GM21529 (cell line): ENCODE results near the gene PPP3CA.

ENCODE experiments used
- ATAC-seq: cut with Tn5 transposase; IDR thresholded peaks from one replicate; pipeline ENCODE4 v1.9.1; 2021; ENCODE audit not compliant: unreplicated experiment

The PPP3CA gene

DNA sequence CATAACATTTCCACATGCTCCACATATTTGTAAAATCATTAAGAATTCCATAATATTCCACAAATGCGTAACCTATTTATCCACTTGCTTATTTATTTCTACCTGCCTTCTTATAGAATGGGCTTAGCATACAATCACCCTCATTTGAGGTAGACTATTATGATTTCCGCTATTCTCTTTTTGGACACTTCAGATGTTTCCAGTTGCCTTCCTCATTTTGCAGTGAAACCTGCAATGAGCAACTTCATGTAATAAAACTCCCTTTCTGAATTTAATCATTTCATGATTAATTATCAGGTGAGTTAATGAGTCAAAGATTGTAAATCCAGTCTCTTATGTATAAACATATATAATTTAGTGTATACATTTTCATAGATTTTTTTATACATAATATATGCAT lies 58.0 kb downstream of the PPP3CA start:
- no peak for ATAC-seq

DNA sequence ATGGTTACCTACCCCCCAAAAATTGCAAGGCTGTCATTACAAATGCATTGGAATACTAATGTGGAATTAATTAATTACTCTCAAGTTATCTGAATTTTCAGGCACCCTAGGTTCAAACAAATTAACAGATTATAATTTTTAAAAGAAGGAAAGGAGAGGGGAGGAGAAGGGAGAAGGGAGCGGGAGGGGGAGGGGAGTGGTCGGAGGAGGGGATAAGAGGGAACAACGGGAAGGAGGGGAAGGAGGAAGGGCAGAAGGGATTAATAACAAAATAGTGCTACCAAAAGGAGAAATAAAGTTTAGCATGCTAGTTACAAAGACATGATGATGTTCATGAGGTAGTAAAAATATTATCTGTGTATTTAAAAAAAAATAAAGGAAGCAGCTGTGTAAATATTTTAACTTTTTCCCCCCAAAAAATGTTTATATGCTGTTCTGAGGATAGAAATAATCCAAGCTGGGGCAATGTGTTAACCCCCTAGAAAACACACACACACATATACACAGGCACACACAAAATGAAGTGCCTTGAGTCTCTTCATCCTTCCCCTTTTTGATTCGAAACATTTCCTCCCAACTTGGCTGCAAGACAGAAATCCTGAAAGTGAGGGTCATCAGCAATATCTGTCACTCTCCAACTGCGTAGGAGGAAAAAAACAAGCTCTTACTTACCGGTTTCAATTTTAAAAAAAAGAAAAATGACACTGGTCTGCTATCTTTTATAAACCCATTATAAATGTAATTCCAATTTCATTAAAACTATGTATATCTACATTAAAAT lies 58.8 kb downstream of the PPP3CA start:
- ATAC-seq, result no peak

- no peak for ATAC-seq
Observed at GRCh38 chr4:101287324-101287723, 60.0 kb downstream of the PPP3CA start.

GRCh38 chr4:101286663-101287062 lies 60.7 kb downstream of the PPP3CA start:
- ATAC-seq, result no peak

GRCh38 chr4:101285985-101286384 lies 61.3 kb downstream of the PPP3CA start:
- ATAC-seq, result no peak

DNA sequence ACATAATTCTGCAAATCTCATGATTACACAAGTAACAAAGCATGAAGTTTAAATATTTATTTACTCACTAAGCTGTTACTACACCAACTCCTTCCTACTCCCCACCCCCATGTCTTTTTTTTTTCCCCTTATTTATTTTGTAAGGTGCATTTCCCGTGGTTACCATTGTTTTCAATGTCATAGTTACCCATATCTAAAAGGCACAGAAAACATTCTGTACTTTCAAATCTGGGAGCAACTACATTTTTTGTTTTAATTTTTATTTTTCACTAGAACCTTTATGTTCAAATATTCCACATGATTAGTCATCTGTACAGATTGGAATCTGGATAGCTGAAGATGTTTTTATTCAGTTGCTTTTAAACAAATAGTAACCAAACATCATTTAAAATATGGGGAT lies 62.8 kb downstream of the PPP3CA start:
- no peak for ATAC-seq

- no peak for ATAC-seq
Observed at GRCh38 chr4:101283434-101283833, 63.9 kb downstream of the PPP3CA start.

GRCh38 chr4:101282076-101282844 lies 65.1 kb downstream of the PPP3CA start:
- peak; percentile 45 for ATAC-seq

GRCh38 chr4:101280866-101281600 lies 66.3 kb downstream of the PPP3CA start:
- no peak for ATAC-seq

- ATAC-seq, result peak; percentile 72
Observed at GRCh38 chr4:101279377-101279871, 67.9 kb downstream of the PPP3CA start.

GRCh38 chr4:101277671-101278070 lies 69.7 kb downstream of the PPP3CA start:
- ATAC-seq, result no peak

GRCh38 chr4:101276661-101277060 lies 70.7 kb downstream of the PPP3CA start:
- no peak for ATAC-seq

DNA sequence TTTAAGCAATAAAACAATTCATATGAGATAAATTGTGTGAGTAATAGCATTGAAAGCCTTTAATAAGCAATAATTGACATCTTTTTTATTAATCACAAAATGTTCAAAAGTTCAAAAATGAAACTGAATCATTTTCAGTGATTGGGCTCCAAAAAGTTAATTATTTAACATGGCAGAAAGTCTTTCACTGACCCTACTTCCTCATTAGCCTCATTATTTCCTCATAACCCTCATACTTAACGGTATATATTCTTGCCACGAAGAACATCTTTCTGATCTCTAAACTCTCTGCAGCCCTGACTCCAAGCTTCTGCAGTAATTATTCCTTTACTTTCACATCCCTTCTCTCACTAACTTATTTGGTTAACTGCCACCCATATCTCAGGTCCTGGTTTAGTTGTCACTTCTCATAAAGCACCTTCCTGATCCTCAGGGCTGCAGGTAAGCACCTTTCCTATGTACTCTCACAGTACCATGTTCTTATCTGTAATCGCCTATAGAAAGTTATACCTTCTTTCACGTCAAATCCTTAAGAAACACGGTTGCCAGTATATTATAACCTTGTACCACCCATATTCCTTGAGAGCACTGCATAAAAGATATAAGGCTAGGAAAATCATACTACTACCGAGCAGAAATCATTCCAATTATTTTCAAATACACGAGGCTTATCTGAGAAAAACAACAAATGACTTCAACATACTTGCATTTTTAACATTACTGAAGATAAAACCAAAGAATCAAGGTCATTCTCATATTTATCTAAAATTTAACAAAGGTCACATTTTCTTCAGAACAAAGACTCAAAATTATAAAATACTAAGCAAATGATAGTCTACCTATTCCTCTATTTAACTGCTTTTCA lies 72.2 kb downstream of the PPP3CA start:
- peak; percentile 62 for ATAC-seq

- ATAC-seq, result no peak
Observed at GRCh38 chr4:101271516-101271915, 75.8 kb downstream of the PPP3CA start.

- no peak for ATAC-seq
Observed at GRCh38 chr4:101269682-101270081, 77.6 kb downstream of the PPP3CA start.

DNA sequence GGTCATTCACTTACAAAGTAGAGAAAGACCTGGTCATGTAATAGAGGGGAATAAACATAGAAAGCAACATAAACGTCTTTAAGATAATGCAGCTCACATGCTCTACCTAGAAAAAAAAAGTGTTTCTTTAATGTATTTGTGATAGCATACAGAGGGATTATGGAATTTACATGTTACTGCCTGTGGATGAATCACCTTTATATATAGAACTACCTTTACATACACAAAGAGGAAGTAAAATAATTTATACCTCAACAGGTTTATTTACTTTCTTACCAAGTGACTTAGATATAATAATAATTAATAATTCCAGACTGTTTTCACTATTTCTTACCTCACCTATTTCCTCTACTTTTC lies 81.5 kb downstream of the PPP3CA start:
- ATAC-seq, result no peak

DNA sequence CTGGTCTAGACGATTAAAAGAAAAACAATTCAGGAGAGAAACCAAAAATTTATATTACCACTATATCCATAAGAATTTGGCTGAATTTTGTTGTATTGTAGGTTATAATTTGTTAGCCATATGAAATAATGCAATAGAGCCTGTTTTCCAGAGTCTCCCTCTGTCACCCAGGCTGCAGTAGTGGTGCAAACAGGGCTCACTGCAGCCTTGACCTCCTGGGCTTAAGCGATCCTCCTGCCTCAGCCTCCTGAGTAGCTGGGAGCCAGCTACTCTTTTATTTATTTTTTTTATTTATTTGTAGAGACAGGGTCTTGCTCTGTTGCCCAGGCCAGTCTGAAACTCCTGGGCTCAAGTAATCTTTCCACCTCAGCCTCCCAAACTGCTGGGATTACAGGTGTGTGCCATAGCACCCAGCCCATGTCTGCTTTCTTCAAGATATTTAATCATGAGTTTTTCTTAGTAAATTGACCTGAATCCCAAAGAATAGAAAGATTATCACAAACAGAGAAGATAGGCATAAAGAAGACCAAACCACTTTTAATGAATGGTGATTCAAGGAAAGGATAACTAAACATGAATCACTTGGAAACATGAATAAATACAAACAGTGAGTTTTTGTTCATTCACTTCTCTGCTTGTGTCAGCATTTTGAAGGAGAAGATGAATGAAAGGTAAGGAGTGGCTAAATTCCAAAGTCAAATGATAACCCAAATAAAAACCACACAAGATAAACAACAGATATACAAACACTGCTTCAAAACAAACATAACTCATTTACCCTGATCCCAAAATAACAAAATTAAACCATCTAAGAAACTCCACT lies 82.1 kb downstream of the PPP3CA start:
- no peak for ATAC-seq

- no peak for ATAC-seq
Observed at GRCh38 chr4:101264512-101264911, 82.8 kb downstream of the PPP3CA start.

DNA sequence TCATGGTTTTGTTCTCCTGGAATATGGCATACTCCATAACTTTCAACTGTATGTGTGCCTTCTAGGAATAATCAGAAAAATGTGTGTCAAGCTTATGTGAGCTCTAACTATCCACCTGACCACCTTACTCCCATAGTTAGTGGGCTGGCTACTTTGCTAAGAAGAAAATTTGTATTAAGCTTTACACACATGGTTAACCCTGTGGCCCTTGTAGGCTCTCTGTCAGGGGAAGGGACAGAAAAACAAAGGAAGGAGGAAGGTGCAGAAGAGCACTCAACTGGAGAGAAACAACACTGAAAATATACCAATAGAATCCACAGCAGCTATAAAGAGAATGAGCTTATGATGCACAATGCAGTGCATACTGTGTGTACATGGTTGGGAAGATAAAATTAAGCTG lies 84.6 kb downstream of the PPP3CA start:
- peak; percentile 59 for ATAC-seq

DNA sequence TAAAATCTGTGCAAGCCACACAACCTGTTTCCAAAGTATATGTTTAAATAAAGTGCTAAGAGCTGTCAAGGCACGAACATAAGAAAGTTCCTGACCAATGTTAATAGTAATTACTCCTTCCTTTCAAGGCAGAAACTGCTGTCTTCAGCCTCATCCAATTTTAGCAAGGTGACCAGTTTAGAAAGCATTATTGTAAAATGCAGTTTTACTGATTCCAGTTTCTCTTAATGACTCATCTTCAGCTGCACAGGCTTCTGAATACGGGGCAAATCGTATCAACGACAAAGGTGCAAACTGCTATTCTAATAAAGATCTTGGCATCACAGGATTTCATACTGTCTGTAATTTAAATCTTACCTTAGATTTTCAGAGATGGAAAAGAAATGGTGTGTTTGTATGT lies 87.5 kb downstream of the PPP3CA start:
- peak; percentile 94 for ATAC-seq
